Peyer's patch (tissue), 4 donors: ENCODE results near the gene KCNIP3.

Source experiments
- CTCF ChIP-seq, 6 experiments: fragments of 450-650 bp in 4 of 6; fragments of 200-600 bp in 2 of 6; sonication (generic) in 1 of 6; IDR thresholded peaks; one replicate each; pipeline ENCODE4 v1.5.1; 2017 to 2019; ENCODE audit warnings: antibody characterized with exemption in 6 of 6, mild to moderate bottlenecking in 3 of 6, moderate library complexity in 1 of 6
- POLR2A ChIP-seq, 2 donors: fragments of 450-650 bp; IDR thresholded peaks; one replicate each; pipeline ENCODE4 v1.5.1; 2017; ENCODE audit warnings: antibody characterized with exemption in 2 of 2, mild to moderate bottlenecking in 2 of 2, moderate library complexity in 2 of 2

GRCh38 chr2:95390881-95391321 lies 93.8 kb downstream of the KCNIP3 start:
- no peak for TF ChIP-seq CTCF (IDR thresholded peaks at IDR 0.05)
- TF ChIP-seq POLR2A (IDR thresholded peaks at IDR 0.05) = no peak
